Nephron progenitor cell (in vitro differentiated cells): ENCODE measurements around the gene PDGFC.
"Not testable (repeated sequence)": the region's sequence is repeated elsewhere in the genome, so short reads cannot be mapped to it uniquely, and the experiment has no call there.

ENCODE experiments used
- DNase-seq: peaks from one replicate; pipeline ENCODE4 v3.0.0; 2021
- H3K27ac Mint-ChIP-seq: 2 replicates; pipeline ENCODE4 v1.8.0; 2021; ENCODE audit warnings: mild to moderate bottlenecking, moderate library complexity, mixed read lengths
- H3K27me3 Mint-ChIP-seq: 2 replicates; pipeline ENCODE4 v1.8.0; 2021; ENCODE audit warnings: mild to moderate bottlenecking, low read depth, mixed read lengths; ENCODE audit not compliant: poor library complexity
- H3K36me3 Mint-ChIP-seq: 2 replicates; pipeline ENCODE4 v1.8.0; 2021; ENCODE audit warnings: low read depth, mixed read lengths
- H3K4me1 Mint-ChIP-seq: 2 replicates; pipeline ENCODE4 v1.8.0; 2021; ENCODE audit warnings: mixed read lengths
- H3K4me3 Mint-ChIP-seq: 2 replicates; pipeline ENCODE4 v1.8.0; 2021; ENCODE audit warnings: mild to moderate bottlenecking, moderate library complexity, mixed read lengths
- H3K9me3 Mint-ChIP-seq: 2 replicates; pipeline ENCODE4 v1.8.0; 2021; ENCODE audit warnings: mild to moderate bottlenecking, moderate library complexity, mixed read lengths
- TF ChIP-seq, protein P1 (sequence below): fragments of 200-600 bp; sonication (generic); IDR thresholded peaks from 2 replicates; pipeline ENCODE4 v1.5.0; 2021; ENCODE audit warnings: antibody characterized with exemption

The PDGFC gene

DNA sequence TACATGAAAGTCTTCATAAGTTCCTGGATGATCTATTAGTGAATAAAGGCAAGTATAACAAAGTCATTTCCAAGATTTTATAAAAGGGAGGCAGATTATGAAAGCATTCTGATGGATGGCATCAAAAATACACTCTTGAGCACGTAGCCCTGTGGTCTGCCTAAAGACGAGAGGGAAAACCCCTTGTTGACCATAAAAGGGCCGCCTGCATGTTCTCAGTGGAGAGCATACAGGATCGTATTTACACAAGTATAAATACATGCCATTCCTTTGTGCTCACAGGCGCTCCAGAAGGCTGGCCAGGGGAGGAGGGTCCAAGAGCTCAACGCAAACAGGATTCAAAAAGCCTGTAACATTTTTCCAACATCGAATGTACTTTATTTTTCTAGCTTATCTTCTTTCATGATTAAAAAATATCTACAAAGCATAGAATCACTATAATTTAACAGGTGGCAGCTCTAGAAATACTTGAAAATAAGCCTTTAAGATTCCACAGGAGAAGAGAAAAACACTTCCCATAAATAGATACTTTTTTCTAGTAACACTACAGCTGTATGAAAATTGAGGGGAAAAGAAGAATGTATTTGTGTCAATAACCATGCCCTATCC is 29.6 kb downstream of the PDGFC start:
- peaks cover 63% of the 10 kb centered on the region for H3K4me1 Mint-ChIP-seq
- no peaks in the 10 kb centered on the region for H3K27me3 Mint-ChIP-seq
- TF ChIP-seq, protein P1, sequence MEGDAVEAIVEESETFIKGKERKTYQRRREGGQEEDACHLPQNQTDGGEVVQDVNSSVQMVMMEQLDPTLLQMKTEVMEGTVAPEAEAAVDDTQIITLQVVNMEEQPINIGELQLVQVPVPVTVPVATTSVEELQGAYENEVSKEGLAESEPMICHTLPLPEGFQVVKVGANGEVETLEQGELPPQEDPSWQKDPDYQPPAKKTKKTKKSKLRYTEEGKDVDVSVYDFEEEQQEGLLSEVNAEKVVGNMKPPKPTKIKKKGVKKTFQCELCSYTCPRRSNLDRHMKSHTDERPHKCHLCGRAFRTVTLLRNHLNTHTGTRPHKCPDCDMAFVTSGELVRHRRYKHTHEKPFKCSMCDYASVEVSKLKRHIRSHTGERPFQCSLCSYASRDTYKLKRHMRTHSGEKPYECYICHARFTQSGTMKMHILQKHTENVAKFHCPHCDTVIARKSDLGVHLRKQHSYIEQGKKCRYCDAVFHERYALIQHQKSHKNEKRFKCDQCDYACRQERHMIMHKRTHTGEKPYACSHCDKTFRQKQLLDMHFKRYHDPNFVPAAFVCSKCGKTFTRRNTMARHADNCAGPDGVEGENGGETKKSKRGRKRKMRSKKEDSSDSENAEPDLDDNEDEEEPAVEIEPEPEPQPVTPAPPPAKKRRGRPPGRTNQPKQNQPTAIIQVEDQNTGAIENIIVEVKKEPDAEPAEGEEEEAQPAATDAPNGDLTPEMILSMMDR, result no peak
- H3K27ac Mint-ChIP-seq, result peak overlapping the region; percentile 90
- no peaks in the 10 kb centered on the region for H3K9me3 Mint-ChIP-seq
- peak; percentile 54 for DNase-seq
- H3K36me3 Mint-ChIP-seq, result peaks cover 2% of the 10 kb centered on the region
- H3K4me3 Mint-ChIP-seq, result peak overlapping the region; percentile 69

DNA sequence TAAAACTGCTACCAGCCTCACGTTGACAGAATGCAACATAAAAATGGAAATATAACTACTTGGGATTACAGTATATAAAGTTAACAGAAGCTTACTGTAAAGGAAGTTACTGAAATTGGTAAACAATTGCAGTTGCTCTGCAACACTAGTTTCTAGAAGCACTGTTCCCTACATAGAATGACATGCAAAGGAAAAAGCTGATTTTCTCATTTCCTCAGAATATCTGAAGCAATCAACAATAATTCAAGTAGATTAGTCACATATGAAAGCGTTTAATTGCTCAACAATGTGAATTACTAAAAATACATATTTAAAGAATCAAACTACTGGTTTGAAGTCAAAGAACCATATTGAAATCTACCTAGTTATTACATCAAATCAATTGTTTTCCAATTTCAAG is 31.8 kb downstream of the PDGFC start:
- H3K27ac Mint-ChIP-seq, result no peak overlapping the region
- H3K4me1 Mint-ChIP-seq, result peaks cover 40% of the 10 kb centered on the region
- TF ChIP-seq, protein P1, result no peak
- DNase-seq, result no peak
- H3K4me3 Mint-ChIP-seq, result no peak overlapping the region
- peaks cover 5% of the 10 kb centered on the region for H3K9me3 Mint-ChIP-seq
- no peaks in the 10 kb centered on the region for H3K27me3 Mint-ChIP-seq
- peaks cover 15% of the 10 kb centered on the region for H3K36me3 Mint-ChIP-seq

DNA sequence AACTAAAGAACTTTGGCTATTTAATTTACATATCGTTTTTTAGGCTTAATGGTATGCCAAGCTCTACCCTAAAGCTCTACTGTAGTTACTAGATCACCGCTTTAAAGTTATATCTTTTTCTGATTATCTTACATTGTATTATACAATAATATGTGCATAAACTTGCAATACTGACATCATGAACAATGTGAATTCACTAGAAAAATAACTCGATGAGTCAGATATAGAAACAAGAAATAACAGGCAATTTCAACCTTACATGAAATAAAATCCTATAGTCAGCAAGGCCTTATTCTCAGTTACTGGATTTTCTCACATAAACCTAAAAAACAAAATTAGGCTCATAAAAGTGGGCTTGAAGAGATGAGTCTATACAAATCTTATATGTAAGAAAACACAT is 32.5 kb downstream of the PDGFC start:
- H3K36me3 Mint-ChIP-seq, result peaks cover 17% of the 10 kb centered on the region
- H3K9me3 Mint-ChIP-seq, result peaks cover 7% of the 10 kb centered on the region
- no peak for DNase-seq
- H3K27ac Mint-ChIP-seq, result no peak overlapping the region
- no peaks in the 10 kb centered on the region for H3K27me3 Mint-ChIP-seq
- TF ChIP-seq, protein P1, result no peak
- H3K4me1 Mint-ChIP-seq, result peaks cover 33% of the 10 kb centered on the region
- H3K4me3 Mint-ChIP-seq, result no peak overlapping the region

DNA sequence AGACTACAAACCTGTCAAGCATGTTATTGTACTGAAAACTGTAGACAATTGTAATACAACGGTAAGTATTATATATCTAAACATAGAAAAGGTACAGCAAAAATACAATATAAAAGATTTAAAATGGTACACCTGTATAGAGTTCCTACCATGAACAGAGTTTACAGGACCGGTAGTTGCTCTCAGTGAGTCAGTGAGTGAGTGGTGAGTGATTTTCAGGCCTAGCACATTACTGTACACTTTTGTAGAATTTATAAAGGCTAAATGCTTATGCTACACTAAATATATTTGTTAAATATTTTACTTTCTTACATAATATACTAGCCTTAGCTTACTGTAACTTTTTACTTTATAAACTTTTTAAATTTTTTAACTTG is 37.4 kb downstream of the PDGFC start:
- peaks cover 25% of the 10 kb centered on the region for H3K9me3 Mint-ChIP-seq
- H3K4me3 Mint-ChIP-seq, result no peak overlapping the region
- no peak overlapping the region for H3K27ac Mint-ChIP-seq
- H3K36me3 Mint-ChIP-seq, result peaks cover 35% of the 10 kb centered on the region
- DNase-seq, result no peak
- H3K4me1 Mint-ChIP-seq, result peaks cover 23% of the 10 kb centered on the region
- TF ChIP-seq, protein P1, result no peak
- H3K27me3 Mint-ChIP-seq, result no peaks in the 10 kb centered on the region

DNA sequence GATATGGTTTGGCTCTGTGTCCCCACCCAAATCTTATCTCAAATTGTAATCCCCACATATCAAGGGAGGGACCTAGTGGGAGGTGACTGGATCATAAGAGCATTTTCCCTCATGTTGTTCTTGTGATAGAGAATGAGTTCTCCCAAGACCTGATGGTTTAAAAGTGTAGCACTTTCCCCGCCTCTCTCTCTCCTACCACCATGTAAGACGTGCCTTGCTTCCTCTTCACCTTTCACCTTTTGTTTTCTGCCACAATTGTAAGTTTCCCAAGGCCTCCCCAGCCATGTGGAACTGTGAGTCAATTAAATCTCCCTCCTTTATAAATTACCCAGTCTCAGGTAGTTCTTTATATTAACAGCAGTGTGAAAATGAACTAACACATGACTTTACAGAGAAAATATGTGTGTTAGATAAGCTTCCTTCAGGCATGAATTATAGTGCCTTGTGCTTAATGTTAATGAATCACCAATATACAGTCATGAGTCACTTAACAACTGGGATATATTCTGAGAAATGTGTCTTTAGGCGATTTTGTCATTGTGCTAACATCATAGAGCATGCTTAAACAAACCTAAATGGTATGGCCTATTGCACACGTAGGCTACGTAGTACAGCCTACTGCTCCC is 37.9 kb downstream of the PDGFC start:
- DNase-seq, result no peak
- Mint-ChIP-seq H3K4me3 (no peak overlapping the region), H3K36me3 (peaks cover 36% of the 10 kb centered on the region)

DNA sequence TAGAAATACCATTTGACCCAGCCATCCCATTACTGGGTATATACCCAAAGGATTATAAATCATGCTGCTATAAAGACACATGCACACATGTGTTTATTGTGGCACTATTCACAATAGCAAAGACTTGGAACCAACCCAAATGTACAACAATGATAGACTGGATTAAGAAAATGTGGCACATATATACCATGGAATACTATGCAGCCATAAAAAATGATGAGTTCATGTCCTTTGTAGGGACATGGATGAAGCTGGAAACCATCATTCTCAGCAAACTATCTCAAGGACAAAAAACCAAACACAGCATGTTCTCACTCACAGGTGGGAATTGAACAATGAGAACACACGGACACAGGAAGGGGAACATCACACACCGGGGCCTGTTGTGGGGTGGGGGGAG is 39.2 kb downstream of the PDGFC start:
- H3K27ac Mint-ChIP-seq, DNase-seq, H3K27me3 Mint-ChIP-seq, H3K4me3 Mint-ChIP-seq: not testable (repeated sequence)
- H3K9me3 Mint-ChIP-seq, result peaks cover 38% of the 10 kb centered on the region
- H3K36me3 Mint-ChIP-seq, result peaks cover 49% of the 10 kb centered on the region
- peaks cover 26% of the 10 kb centered on the region for H3K4me1 Mint-ChIP-seq

More for the DNA sequence above, 37.9 kb downstream of the PDGFC start:
- peaks cover 26% of the 10 kb centered on the region for H3K4me1 Mint-ChIP-seq
- H3K27me3 Mint-ChIP-seq, result no peaks in the 10 kb centered on the region
- peaks cover 25% of the 10 kb centered on the region for H3K9me3 Mint-ChIP-seq
- peak overlapping the region; percentile 32 for H3K27ac Mint-ChIP-seq
- TF ChIP-seq, protein P1, result no peak
